OCI-M2 (cell line): Measurements from ENCODE around the gene SEMA5A.

Experiments
- DNase-seq: peaks from one replicate; lab custom pipeline; 2025; ENCODE audit not compliant: unreplicated experiment; lab: John Stamatoyannopoulos, UW

Gene SEMA5A

GRCh38 chr5:9188131-9188530 is 357.7 kb downstream of the SEMA5A start:
- DNase-seq: no peak

GRCh38 chr5:9187614-9188013 is 358.3 kb downstream of the SEMA5A start:
- DNase-seq: no peak

GRCh38 chr5:9186069-9186468 is 359.8 kb downstream of the SEMA5A start:
- no peak for DNase-seq

- DNase-seq: no peak
Measured at GRCh38 chr5:9183992-9184391, 361.9 kb downstream of the SEMA5A start.

- DNase-seq: no peak
Measured at GRCh38 chr5:9182899-9183695, 362.8 kb downstream of the SEMA5A start.

GRCh38 chr5:9176641-9177040 is 369.2 kb downstream of the SEMA5A start:
- no peak for DNase-seq

- no peak for DNase-seq
Measured at GRCh38 chr5:9174446-9174845, 371.4 kb downstream of the SEMA5A start.

- no peak for DNase-seq
Measured at GRCh38 chr5:9173281-9174048, 372.4 kb downstream of the SEMA5A start.

GRCh38 chr5:9170026-9170425 is 375.8 kb downstream of the SEMA5A start:
- no peak for DNase-seq

GRCh38 chr5:9169557-9169902 is 376.3 kb downstream of the SEMA5A start:
- DNase-seq: no peak

GRCh38 chr5:9168791-9169556 is 376.9 kb downstream of the SEMA5A start:
- no peak for DNase-seq

GRCh38 chr5:9166202-9167112 is 379.4 kb downstream of the SEMA5A start:
- DNase-seq: no peak

GRCh38 chr5:9165546-9165945 is 380.3 kb downstream of the SEMA5A start:
- DNase-seq: no peak

- DNase-seq: no peak
Measured at GRCh38 chr5:9160747-9161146, 385.1 kb downstream of the SEMA5A start.

- no peak for DNase-seq
Measured at GRCh38 chr5:9157811-9158210, 388.1 kb downstream of the SEMA5A start.

GRCh38 chr5:9157020-9157419 is 388.9 kb downstream of the SEMA5A start:
- no peak for DNase-seq

- no peak for DNase-seq
Measured at GRCh38 chr5:9156282-9156681, 389.6 kb downstream of the SEMA5A start.

GRCh38 chr5:9151684-9152427 is 394.0 kb downstream of the SEMA5A start:
- DNase-seq: no peak

- DNase-seq: no peak
Measured at GRCh38 chr5:9149988-9150387, 395.9 kb downstream of the SEMA5A start.

- no peak for DNase-seq
Measured at GRCh38 chr5:9148242-9148641, 397.6 kb downstream of the SEMA5A start.
